Measurements from ENCODE around the gene RNASE12.

RNASE12 gene

DNA sequence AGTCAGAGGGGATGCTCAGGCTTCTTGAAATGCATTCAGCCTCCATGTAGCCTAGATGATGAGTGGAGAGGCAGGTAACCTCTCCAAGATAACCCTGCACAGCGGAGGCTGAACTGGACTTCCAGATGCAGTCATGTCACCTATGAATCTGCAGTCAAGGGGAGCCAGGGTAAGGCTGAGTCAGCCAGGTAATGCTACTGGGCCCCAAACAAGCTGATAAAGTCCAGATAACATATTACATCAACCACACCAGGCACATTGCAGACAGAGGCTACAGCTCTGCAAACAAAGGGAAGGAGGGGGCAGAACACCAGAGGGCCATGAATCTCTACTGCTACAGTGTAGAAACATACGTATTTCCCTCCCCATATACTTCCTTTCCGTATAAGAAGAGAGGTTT lies 44.3 kb downstream of the RNASE12 start:
- H3K9ac ChIP-seq: no peak overlapping the region
- no peak overlapping the region for H3K27ac ChIP-seq
- H3K36me3 ChIP-seq (ENCODE audit: insufficient read depth): no peaks in the 10 kb centered on the region
- H3K4me1 ChIP-seq (ENCODE audit: low read depth, poor library complexity, severe bottlenecking): no peaks in the 10 kb centered on the region
- no peaks in the 10 kb centered on the region for H3K27me3 ChIP-seq (ENCODE audit: insufficient read depth, low read depth)
- H4K20me1 ChIP-seq (ENCODE audit: insufficient read depth): no peaks in the 10 kb centered on the region
- no peak overlapping the region for H3K4me2 ChIP-seq
- TF ChIP-seq CTCF (conservative IDR thresholded peaks at IDR 0.05; ENCODE audit: low read depth, low read length): no peak
- no peak overlapping the region for H3K4me3 ChIP-seq (IDR thresholded peaks at IDR 0.05; ENCODE audit: insufficient read depth, low read depth, low read length)
- H3K79me2 ChIP-seq (ENCODE audit: insufficient read depth, low read depth): no peaks in the 10 kb centered on the region
- no peak overlapping the region for H2AFZ ChIP-seq (ENCODE audit: low read depth)
